ENCODE data around the gene BICDL2.
A peak's percentile ranks its signal among the peaks of the same experiment; 100 is the strongest.

The BICDL2 gene

DNA sequence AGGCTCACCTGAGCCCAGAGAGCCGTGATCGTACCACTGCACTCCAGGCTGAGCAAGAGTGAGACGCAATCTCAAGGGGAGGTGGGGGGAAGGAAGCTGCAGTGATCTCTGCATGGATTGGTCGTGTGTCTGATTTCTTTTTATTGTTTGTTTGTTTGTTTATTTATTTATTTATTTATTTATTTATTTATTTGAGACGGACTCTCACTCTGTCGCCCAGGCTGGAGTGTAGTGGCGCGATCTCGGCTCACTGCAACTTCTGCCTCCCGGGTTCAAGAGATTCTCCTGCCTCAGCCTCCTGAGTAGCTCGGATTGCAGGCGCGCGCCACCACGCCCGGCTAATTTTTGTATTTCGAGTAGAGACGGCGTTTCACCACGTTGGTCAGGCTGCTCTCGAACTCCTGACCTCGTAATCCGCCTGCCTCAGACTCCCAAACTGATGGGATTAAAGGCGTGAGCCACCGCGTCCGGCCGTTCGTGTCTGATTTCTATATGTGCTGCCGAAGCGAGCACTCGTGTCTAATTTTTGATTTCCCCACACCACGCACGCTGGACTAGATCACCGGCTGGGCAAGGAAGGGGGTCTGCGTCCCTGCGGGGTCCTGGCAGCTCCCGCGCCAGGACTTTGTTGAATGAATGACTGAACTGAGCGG, 17.0 kb downstream of the BICDL2 start:
- H3K27me3 Mint-ChIP-seq (ENCODE audit: low read depth): peaks cover 13% of the 10 kb centered on the region
- H3K36me3 Mint-ChIP-seq (ENCODE audit: low read depth): peaks cover 3% of the 10 kb centered on the region
- H3K27ac Mint-ChIP-seq: peak overlapping the region; percentile 57
- peaks cover 36% of the 10 kb centered on the region for H3K4me1 Mint-ChIP-seq (ENCODE audit: low read depth)
- no peaks in the 10 kb centered on the region for H3K9me3 Mint-ChIP-seq
- peak overlapping the region; percentile 87 for H3K4me3 Mint-ChIP-seq

DNA sequence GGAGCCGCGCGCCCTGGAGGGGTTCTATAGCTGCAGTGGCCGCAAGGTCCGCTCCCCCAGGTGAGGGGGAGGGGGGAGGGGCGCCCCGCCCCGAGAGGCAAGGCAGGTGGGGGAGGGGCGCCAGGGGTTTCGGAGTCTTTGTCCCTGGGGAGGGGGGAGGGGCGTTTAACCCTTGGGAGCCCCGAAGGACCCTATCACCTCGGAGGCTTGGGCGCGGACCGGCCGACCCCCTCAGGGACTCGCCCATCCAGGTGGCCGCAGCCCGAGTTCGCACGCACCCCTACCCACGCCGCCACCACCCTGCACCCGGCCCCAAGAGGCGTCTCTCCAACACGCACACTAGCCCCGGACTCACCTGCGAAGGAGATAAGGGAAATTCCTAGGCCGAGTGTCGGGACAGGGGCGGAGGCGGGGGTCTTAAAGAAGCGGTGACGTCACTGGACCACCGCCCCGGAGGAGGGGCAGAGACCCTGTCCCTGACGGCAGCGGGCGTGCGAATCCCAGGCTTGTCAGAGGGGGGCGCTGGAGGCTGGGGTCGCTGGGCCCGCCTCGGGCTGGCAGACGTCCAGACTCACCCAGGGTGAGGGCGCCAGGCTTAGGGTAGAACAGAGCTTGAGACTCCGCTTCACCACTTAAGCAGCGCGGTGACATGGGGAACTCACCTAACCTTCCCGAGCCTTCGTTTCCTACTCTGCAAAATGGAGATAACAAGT, 18.8 kb downstream of the BICDL2 start, which contains the start of gene CLDN6:
Gene CLDN6 (minus strand): TSS at position 390 of the 713 bp plus-strand sequence. CDS start 2,162 bp downstream, outside the sequence.
- no peaks in the 10 kb centered on the region for H3K9me3 Mint-ChIP-seq
- peaks cover 30% of the 10 kb centered on the region for H3K4me1 Mint-ChIP-seq (ENCODE audit: low read depth)
- no peak within 1 kb of the TSS for H3K27ac Mint-ChIP-seq
- H3K27me3 Mint-ChIP-seq (ENCODE audit: low read depth): peaks cover 20% of the 10 kb centered on the region
- H3K36me3 Mint-ChIP-seq (ENCODE audit: low read depth): no peaks in the 10 kb centered on the region
- no peak within 1 kb of the TSS for H3K4me3 Mint-ChIP-seq

DNA sequence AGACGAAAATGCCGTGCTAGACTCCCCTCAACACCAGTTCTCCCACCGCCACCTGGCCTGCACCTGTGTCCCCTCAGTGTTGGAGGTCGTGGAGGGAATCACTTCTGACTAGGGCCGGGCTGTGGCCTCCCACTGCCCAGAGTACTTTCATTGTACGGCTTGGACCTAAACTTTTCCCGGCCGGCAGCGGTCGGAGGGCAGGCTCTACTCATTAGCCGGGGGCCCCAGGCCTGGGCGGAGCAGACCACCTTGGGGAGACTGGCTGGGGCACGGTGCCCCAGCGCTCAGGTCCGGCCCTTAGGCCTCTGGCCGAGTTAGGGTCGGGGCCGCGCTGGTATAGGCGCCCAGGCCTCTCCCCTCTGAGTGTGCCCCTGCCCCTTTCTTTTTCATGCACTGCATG, 19.4 kb downstream of the BICDL2 start:
- H3K9me3 Mint-ChIP-seq: no peaks in the 10 kb centered on the region
- H3K27ac Mint-ChIP-seq: no peak overlapping the region
- peaks cover 20% of the 10 kb centered on the region for H3K27me3 Mint-ChIP-seq (ENCODE audit: low read depth)
- peaks cover 24% of the 10 kb centered on the region for H3K4me1 Mint-ChIP-seq (ENCODE audit: low read depth)
- no peaks in the 10 kb centered on the region for H3K36me3 Mint-ChIP-seq (ENCODE audit: low read depth)
- no peak overlapping the region for H3K4me3 Mint-ChIP-seq

DNA sequence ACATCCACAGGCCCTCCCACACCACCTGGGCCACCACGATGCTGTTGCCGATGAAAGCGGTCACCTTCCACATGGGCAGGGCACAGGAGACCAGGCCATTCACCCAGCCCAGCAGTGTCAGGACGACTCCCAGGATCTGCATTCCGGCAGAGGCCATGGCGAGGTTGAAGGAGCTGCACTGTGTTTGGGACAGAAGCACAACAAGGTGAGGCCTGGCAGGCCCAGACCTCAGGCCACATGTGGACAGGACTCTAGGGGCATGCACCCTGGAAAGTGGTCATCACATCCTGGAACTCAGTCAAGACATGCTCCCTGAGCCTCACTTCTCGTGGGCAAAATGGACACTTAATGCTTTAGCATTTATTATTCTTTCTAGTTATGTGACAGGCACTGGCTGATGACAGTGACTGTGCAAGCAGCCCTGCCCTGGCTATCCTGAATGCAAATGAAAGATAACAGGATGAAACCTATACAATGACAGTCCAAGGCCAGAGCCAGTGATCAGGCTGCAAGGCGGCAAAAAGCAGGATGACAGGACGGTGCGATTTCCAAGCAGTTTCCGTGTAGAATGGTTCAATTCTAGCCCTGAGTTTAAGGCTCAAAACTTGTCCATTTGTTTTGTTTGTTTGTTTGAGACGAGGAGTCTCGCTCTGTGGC, 20.8 kb downstream of the BICDL2 start:
- Mint-ChIP-seq H3K4me3 (no peak overlapping the region), H3K27me3 (ENCODE audit: low read depth) (peaks cover 24% of the 10 kb centered on the region), H3K9me3 (no peaks in the 10 kb centered on the region), H3K4me1 (ENCODE audit: low read depth) (peaks cover 11% of the 10 kb centered on the region), H3K27ac (no peak overlapping the region), H3K36me3 (ENCODE audit: low read depth) (no peaks in the 10 kb centered on the region)

DNA sequence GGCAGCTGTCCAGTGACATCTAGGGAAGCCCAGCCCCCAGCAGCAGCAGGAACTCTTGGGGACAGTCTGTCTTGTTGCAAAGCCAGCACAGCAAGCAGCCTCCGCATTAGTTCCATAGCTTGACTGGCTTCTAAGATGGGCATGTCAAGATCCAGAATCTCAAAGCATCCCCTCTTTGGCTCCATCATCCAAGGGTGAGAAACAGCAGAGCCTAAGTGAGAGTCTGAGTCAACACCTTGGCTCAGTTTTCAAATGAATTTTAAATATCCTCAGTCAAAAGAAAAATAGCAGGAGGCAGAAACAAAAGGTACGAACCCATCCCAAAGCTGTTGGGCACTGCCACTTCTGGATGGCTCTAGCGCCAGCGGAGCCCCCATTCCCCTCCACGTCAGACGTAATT, 21.8 kb downstream of the BICDL2 start:
- Mint-ChIP-seq H3K36me3 (ENCODE audit: low read depth) (no peaks in the 10 kb centered on the region), H3K4me3 (no peak overlapping the region), H3K4me1 (ENCODE audit: low read depth) (peaks cover 8% of the 10 kb centered on the region), H3K27me3 (ENCODE audit: low read depth) (peaks cover 24% of the 10 kb centered on the region), H3K9me3 (no peaks in the 10 kb centered on the region), H3K27ac (no peak overlapping the region)

DNA sequence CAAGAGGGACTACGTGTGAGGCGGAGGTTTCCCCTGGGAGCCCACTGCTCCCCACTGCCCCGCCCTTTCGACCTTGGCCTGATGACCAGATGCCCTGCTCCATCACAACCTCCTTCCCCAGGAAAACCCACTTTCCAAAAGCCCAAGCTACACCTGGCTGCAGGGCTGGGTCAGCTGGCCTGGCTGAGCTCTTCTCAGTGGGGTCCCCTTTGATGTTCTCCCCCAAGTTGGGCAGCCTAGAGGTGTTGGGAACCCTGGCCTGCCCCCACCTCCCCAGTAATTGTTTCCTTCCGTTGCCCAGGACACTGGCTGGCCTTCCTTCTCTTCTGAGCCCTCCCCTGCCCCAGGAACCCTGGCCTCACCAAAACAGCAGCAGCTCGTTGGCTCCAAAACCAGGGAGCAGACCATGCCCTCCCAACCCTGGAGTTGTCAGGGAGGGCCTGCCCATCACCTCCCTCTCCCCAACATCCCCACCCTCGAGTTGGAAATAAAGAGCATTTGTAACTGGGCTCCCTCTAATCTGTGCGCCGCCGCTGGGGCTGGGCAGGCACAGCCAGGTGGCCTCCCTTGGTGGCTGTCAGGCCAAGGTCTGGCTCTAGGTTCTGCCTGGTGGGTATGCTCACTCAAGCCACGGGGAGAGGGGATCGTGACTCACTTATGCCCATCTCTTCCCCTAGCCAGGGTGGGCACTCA, 22.6 kb downstream of the BICDL2 start:
- H3K27ac Mint-ChIP-seq: no peak overlapping the region
- H3K4me3 Mint-ChIP-seq: no peak overlapping the region
- H3K4me1 Mint-ChIP-seq (ENCODE audit: low read depth): peaks cover 5% of the 10 kb centered on the region
- H3K9me3 Mint-ChIP-seq: no peaks in the 10 kb centered on the region
- no peaks in the 10 kb centered on the region for H3K36me3 Mint-ChIP-seq (ENCODE audit: low read depth)
- peaks cover 24% of the 10 kb centered on the region for H3K27me3 Mint-ChIP-seq (ENCODE audit: low read depth)

DNA sequence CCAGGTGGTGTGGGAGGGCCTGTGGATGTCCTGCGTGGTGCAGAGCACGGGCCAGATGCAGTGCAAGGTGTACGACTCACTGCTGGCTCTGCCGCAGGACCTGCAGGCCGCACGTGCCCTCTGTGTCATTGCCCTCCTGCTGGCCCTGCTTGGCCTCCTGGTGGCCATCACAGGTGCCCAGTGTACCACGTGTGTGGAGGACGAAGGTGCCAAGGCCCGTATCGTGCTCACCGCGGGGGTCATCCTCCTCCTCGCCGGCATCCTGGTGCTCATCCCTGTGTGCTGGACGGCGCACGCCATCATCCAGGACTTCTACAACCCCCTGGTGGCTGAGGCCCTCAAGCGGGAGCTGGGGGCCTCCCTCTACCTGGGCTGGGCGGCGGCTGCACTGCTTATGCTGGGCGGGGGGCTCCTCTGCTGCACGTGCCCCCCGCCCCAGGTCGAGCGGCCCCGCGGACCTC, 23.2 kb downstream of the BICDL2 start:
- no peak overlapping the region for H3K4me3 Mint-ChIP-seq
- peaks cover 20% of the 10 kb centered on the region for H3K27me3 Mint-ChIP-seq (ENCODE audit: low read depth)
- no peaks in the 10 kb centered on the region for H3K9me3 Mint-ChIP-seq

DNA sequence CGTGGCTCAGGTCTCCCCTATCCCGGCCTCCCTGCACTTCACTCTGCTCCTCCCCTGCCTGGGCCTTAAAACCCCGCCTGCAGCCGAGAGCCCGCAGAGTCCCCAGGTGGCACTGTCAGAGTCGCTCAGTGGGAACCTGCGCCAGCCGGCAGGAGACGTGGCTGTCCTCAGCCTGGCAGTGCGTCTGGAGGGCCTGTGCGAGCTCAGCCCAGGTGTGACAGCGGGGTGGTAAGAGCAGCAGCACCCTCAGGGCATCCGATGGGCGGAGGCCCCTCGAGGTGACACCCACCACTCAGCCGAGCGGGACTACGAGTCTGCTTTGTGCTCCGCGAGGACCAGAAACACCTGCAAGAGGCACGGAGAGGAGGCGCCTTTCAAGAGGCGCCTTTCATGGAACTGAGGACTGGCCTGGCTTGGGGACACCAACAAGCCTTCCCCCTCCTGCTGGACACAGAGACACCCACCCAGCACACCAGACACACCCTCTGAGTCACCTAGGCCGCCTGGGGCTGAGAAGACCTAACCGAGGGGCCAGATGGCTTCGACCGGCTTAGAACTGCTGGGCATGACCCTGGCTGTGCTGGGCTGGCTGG, 23.8 kb downstream of the BICDL2 start, which contains the start of gene CLDN9:
Gene CLDN9 (plus strand): TSS at position 96 of the 593 bp plus-strand sequence. CDS start 440 bp downstream, at position 536.
- peaks cover 9% of the 10 kb centered on the region for H3K4me1 Mint-ChIP-seq (ENCODE audit: low read depth)
- H3K9me3 Mint-ChIP-seq: no peaks in the 10 kb centered on the region
- H3K4me3 Mint-ChIP-seq: no peak within 1 kb of the TSS
- peaks cover 18% of the 10 kb centered on the region for H3K27me3 Mint-ChIP-seq (ENCODE audit: low read depth)
- H3K36me3 Mint-ChIP-seq (ENCODE audit: low read depth): no peaks in the 10 kb centered on the region
- H3K27ac Mint-ChIP-seq: no peak within 1 kb of the TSS

More for the DNA sequence above, 23.2 kb downstream of the BICDL2 start:
- no peak overlapping the region for H3K27ac Mint-ChIP-seq
- peaks cover 7% of the 10 kb centered on the region for H3K4me1 Mint-ChIP-seq (ENCODE audit: low read depth)
- H3K36me3 Mint-ChIP-seq (ENCODE audit: low read depth): no peaks in the 10 kb centered on the region

DNA sequence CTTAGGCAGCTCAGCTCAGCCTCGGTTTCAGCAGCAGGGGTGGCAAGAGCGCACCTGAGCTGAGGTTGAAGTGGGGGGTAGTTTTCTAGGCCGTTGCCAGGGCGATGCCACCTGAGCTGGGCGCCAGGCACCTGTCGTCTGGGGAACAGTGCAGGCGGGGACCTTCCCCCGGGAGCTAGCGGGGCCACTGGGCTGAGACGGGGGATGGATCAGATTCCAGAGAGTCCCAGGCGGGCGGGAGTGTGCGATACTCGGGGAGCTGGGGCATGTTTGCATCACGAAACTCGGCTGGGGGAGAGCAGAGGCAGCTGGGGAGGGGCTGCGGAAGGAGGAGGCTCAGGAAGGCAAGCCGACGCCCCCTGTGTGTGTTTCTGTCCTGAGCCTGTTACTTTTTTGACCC, 24.5 kb downstream of the BICDL2 start:
- no peak overlapping the region for H3K4me3 Mint-ChIP-seq
- peaks cover 16% of the 10 kb centered on the region for H3K4me1 Mint-ChIP-seq (ENCODE audit: low read depth)
- no peaks in the 10 kb centered on the region for H3K9me3 Mint-ChIP-seq
- H3K36me3 Mint-ChIP-seq (ENCODE audit: low read depth): no peaks in the 10 kb centered on the region
- no peak overlapping the region for H3K27ac Mint-ChIP-seq
- H3K27me3 Mint-ChIP-seq (ENCODE audit: low read depth): peaks cover 18% of the 10 kb centered on the region

DNA sequence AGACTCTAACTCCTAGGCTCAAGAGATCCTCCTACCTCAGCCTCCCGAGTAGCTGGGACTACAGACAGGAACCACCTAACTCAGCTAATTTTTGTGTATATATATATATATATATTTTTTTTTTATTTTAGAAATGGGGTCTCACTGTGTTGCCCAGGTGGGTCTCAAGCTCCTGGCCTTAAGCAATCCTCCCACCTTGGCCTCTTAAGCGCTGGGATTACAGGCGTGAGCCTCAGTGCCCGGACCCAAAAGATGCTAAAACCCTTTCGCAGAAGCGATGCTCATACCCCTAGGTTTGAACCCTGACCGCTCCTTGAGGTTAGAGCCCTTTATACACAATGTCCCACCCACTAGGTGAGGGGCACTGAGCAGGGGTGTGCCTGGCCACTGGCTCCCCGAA, 26.2 kb downstream of the BICDL2 start:
- Mint-ChIP-seq H3K27ac (no peak overlapping the region), H3K4me3 (no peak overlapping the region), H3K27me3 (ENCODE audit: low read depth) (peaks cover 22% of the 10 kb centered on the region), H3K9me3 (no peaks in the 10 kb centered on the region), H3K4me1 (ENCODE audit: low read depth) (peaks cover 21% of the 10 kb centered on the region), H3K36me3 (ENCODE audit: low read depth) (no peaks in the 10 kb centered on the region)

DNA sequence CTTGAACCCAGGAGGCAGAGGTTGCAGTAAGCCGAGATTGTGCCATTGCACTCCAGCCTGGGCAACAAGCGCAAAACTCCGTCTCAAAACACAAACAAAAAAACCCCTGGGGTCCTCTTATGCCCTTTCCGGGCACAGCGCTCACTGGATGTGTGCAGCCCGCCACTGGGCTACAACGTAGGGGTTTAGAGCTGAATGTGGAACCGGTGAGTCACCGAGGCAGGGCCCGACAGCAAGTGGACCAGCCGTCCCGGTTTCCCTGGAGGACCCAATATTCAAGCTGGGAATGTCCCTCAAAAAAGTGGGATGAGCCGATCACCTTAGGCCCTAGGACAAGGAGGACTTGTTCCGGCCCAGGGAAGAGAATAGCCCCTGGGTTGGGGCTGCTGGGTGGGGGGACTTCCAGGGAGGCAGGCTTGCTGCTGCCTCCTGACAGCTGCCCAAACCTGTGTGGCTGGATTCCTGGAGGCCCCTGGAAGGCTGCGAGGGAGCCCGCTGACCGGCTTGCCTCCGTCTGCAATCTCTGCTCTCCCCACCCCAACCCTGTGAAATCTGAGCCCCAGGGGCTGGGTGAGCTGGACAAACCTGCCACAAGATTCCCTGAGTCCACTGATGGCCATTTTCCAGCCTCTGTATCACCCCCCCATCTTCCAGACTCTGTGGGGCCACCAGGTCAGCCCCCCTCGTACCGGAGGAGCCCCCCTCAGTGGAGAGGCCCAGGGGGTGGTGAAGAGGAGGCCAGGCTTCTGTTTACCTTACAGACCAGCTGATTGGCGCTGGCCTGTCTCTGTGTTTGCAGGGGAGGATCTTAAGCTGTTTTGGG, 27.0 kb downstream of the BICDL2 start:
- Mint-ChIP-seq H3K27ac (no peak overlapping the region), H3K27me3 (ENCODE audit: low read depth) (peaks cover 21% of the 10 kb centered on the region), H3K9me3 (no peaks in the 10 kb centered on the region), H3K4me3 (no peak overlapping the region), H3K4me1 (ENCODE audit: low read depth) (peaks cover 22% of the 10 kb centered on the region), H3K36me3 (ENCODE audit: low read depth) (no peaks in the 10 kb centered on the region)

DNA sequence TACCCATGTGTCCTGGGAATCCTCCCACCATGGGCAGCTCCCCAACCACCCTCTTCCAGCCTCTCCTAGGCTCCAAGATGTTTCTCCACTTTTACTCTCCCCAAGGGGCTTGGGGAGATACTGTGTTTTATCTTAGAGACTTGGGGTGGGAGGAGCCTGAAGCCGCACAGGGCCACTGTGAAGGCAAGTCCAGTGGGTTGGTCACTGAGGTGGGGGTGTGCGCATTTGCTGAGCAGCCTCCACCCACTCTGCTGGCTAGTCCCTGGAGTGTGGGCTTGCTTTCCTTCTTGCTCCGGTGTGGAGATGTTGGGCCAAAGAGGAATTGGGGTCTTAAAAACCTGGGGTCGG, 28.1 kb downstream of the BICDL2 start:
- H3K4me3 Mint-ChIP-seq: peak overlapping the region; percentile 37
- H3K4me1 Mint-ChIP-seq (ENCODE audit: low read depth): peaks cover 23% of the 10 kb centered on the region
- no peak overlapping the region for H3K27ac Mint-ChIP-seq
- no peaks in the 10 kb centered on the region for H3K36me3 Mint-ChIP-seq (ENCODE audit: low read depth)
- peaks cover 15% of the 10 kb centered on the region for H3K27me3 Mint-ChIP-seq (ENCODE audit: low read depth)
- H3K9me3 Mint-ChIP-seq: no peaks in the 10 kb centered on the region

DNA sequence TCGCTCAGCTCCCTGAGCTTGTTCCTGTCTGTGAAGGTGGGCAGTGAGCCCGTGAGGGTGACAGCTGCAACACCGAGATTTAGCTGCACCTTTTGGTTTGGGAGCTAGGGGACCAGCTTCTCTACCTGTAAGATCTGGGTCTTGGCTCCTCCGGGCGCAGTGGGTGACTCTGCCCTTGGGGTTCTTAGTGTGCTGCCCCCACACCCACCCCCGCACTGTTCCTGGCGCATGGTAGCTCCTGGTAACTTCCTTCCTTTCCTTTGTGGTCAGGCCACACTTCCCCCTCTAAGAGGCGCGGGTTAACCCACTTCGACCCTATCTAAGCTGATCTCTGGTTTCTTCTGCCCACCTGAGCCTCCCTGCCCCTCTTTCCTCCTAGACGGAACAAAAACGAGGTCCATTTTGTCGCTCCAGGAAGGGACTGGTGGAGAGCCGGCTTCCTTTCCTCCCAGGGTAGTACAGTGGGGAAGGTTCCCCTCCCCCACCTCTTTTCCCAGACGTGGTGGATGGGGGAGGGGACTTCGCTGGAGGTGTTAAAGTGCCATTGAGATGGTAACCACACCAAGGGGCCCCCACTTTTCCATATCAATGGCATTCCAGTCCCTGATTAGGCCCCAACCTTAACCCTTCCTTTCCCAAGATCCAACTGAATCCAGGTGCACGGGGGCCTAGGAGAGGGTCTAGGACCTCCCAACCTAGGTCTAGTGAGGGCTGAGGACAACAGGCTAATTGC, 28.6 kb downstream of the BICDL2 start:
- H3K27me3 Mint-ChIP-seq (ENCODE audit: low read depth): peaks cover 15% of the 10 kb centered on the region
- H3K27ac Mint-ChIP-seq: peak overlapping the region; percentile 36
- peak overlapping the region; percentile 37 for H3K4me3 Mint-ChIP-seq

More for the DNA sequence above, 28.6 kb downstream of the BICDL2 start:
- Mint-ChIP-seq H3K9me3 (no peaks in the 10 kb centered on the region), H3K4me1 (ENCODE audit: low read depth) (peaks cover 23% of the 10 kb centered on the region), H3K36me3 (ENCODE audit: low read depth) (no peaks in the 10 kb centered on the region)

Measured in T-helper 1 cell treated with Interleukin-12 subunit alpha and Interleukin-12 subunit beta and Interleukin-4 antibody, amounts not matched to agents 30 μg/mL and 1 μg/mL, for 36 hours (primary cell).